ENCODE measurements around the gene CA5A. TPM values are rescaled to one million over a fixed set of nuclear protein-coding genes. Genes with fewer than 3 reads are reported as not detected.
A peak's percentile ranks its signal among the peaks of the same experiment; 100 is the strongest.
"Not testable (repeated sequence)": the region's sequence is repeated elsewhere in the genome, so short reads cannot be mapped to it uniquely, and the experiment has no call there.

Gene CA5A
- total and polyA plus RNA-seq, 2 of the 13 experiments (the other 11 are each of a cell fraction or from before 2014, with no cell fraction given): 66.8 to 106 TPM

DNA sequence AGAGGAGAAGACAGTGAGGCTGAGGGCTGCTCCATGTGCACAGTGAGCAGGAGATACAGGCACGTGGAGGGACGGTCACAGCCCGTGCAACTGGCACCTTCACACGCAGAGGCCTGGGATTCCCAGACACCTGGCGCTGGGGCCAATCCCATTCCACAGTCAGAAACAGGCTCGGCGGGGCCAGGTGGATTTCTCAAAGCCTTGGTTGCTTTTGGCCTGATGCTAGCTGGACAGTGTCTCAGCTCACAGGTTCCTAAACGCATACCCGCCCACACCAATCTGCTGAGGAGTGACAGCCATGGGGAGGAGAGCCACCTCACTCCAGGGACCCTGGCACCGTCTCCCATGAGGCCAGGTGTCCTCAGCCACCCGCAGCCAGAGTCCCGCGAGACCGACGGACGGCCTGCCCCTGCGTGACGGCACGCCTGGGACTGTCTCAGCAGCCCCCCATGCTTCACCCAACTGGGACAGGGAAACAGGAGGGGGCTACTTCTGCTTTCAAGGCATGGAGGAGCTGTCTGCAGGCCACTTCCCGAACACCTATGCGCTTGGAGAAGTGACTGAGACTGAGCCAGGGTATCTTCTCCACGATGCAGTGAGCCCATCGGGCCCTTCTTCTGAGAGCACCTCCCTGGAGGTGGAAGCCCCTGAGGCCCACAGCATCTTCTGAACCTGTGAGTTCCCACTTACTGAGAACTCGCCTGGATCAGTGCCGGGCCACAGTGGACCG lies 73.6 kb downstream of the CA5A start:
- H2AFZ ChIP-seq (ENCODE audit: low read length); H3K36me3 ChIP-seq (replicated peaks in 1 of 2; ENCODE audit: control insufficient read depth in 1 of 2, insufficient read depth in 2 of 2, low read length in 2 of 2); ATAC-seq; intact Hi-C loops (cut with micrococcal nuclease; ENCODE audit: unreplicated experiment); H3K9me3 ChIP-seq (ENCODE audit: low read length); H3K27me3 ChIP-seq (ENCODE audit: control insufficient read depth in 1 of 2, insufficient read depth in 2 of 2, low read length in 2 of 2); CTCF ChIA-PET (ENCODE audit: low intra/inter-chr PET ratio, low total read pairs); FAIRE-seq; DNase-seq (ENCODE audit: low spot score); BruUV-seq (replicated peaks): not testable (repeated sequence)
- in situ Hi-C loops (cut with HindIII; ENCODE audit: extremely low pct_ligation_motif_present, low pct_unique_long_range_greater_than_20kb): loop anchor here (25.0 kb wide), 1 partner anchor 475 kb away; the partner anchor contains the start of genes FBXO31 and MAP1LC3B
- Histone ChIP-seq H4K20me1 (ENCODE audit: insufficient read depth, low read length) (peaks cover 61% of the 10 kb centered on the region), H3K4me2 (ENCODE audit: low read depth, low read length) (peak overlapping the region; percentile 77), H3K4me1 (ENCODE audit: insufficient read depth, low read length) (peaks cover 85% of the 10 kb centered on the region), H3K79me2 (ENCODE audit: insufficient read depth, low read length) (peaks cover 93% of the 10 kb centered on the region), H3K9ac (ENCODE audit: insufficient read depth, low read depth, low read length) (peak overlapping the region; percentile 71; the same call in 1 of the 2 replicates), H3K4me3 (replicated peaks in 1 of 3; ENCODE audit: insufficient read depth in 1 of 3, low read depth in 2 of 3, low read length in 3 of 3) (peak overlapping the region; percentile 16 to 66 (median 27); a peak in 3 of 6 replicates), H3K27ac (ENCODE audit: extremely low read length, insufficient read depth, low read length) (peak overlapping the region; percentile 98)
- WGBS (ENCODE audit: low lambda C conversion rate): 65% methylated on average over 25 of the region's 26 CpGs
- POLR2A ChIA-PET: interaction anchor here (1.0 to 13.8 kb wide), 5 partner anchors 5 to 88 kb away, joined by 3 to 399 read pairs (median 11); partner anchors contain the start of genes BANP and SLC7A5
- peak; percentile 34; the same call in 1 of the 2 replicates for TF ChIP-seq RBFOX2 (IDR thresholded peaks at IDR 0.05; ENCODE audit: low read depth, low read length)
- TF ChIP-seq SAP130 (CRISPR knock-in tag; IDR thresholded peaks at IDR 0.05; ENCODE audit: low read depth): peak; percentile 31; the same call in 1 of the 2 replicates
- TF ChIP-seq, protein P1, sequence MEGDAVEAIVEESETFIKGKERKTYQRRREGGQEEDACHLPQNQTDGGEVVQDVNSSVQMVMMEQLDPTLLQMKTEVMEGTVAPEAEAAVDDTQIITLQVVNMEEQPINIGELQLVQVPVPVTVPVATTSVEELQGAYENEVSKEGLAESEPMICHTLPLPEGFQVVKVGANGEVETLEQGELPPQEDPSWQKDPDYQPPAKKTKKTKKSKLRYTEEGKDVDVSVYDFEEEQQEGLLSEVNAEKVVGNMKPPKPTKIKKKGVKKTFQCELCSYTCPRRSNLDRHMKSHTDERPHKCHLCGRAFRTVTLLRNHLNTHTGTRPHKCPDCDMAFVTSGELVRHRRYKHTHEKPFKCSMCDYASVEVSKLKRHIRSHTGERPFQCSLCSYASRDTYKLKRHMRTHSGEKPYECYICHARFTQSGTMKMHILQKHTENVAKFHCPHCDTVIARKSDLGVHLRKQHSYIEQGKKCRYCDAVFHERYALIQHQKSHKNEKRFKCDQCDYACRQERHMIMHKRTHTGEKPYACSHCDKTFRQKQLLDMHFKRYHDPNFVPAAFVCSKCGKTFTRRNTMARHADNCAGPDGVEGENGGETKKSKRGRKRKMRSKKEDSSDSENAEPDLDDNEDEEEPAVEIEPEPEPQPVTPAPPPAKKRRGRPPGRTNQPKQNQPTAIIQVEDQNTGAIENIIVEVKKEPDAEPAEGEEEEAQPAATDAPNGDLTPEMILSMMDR (CRISPR knock-in tag; IDR thresholded peaks at IDR 0.05): 0 out of 2 replicates have a peak, but pooled peaks have one; percentile 6
- TF ChIP-seq, protein P2, sequence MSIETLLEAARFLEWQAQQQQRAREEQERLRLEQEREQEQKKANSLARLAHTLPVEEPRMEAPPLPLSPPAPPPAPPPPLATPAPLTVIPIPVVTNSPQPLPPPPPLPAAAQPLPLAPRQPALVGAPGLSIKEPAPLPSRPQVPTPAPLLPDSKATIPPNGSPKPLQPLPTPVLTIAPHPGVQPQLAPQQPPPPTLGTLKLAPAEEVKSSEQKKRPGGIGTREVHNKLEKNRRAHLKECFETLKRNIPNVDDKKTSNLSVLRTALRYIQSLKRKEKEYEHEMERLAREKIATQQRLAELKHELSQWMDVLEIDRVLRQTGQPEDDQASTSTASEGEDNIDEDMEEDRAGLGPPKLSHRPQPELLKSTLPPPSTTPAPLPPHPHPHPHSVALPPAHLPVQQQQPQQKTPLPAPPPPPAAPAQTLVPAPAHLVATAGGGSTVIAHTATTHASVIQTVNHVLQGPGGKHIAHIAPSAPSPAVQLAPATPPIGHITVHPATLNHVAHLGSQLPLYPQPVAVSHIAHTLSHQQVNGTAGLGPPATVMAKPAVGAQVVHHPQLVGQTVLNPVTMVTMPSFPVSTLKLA (IDR thresholded peaks at IDR 0.05): peak; percentile 59
- TF ChIP-seq ZNF768 (CRISPR knock-in tag; IDR thresholded peaks at IDR 0.05): 0 out of 2 replicates have a peak, but pooled peaks have one; percentile 3
- TF ChIP-seq, protein P3, sequence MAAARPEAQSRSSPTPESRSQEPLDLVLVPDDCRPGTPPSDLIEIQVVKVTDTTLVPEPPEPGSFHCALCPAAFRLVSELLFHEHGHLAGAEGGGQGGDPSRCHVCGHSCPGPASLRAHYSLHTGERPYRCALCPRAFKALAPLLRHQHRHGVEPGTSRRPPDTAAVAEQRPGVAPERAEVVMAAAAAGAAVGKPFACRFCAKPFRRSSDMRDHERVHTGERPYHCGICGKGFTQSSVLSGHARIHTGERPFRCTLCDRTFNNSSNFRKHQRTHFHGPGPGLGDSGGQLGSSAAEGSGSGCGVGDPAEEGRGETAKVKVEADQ (CRISPR knock-in tag; IDR thresholded peaks at IDR 0.05; ENCODE audit: borderline replicate concordance): 0 out of 2 replicates have a peak, but pooled peaks have one; percentile 26
- 0 out of 2 replicates have a peak, but pooled peaks have one; percentile 51 for TF ChIP-seq SRY (CRISPR knock-in tag; IDR thresholded peaks at IDR 0.05)
- TF ChIP-seq SSRP1 (CRISPR knock-in tag; IDR thresholded peaks at IDR 0.05): 0 out of 2 replicates have a peak, but pooled peaks have one; percentile 50
- peak; percentile 63; the same call in 1 of the 2 replicates for TF ChIP-seq ZC3H13 (CRISPR knock-in tag; IDR thresholded peaks at IDR 0.05)
- peak; percentile 31; the same call in 1 of the 2 replicates for TF ChIP-seq KMT2A (CRISPR knock-in tag; IDR thresholded peaks at IDR 0.05)
- peak; percentile 17; the same call in 1 of the 2 replicates for TF ChIP-seq HDAC1 (CRISPR knock-in tag; IDR thresholded peaks at IDR 0.05)
- TF ChIP-seq, protein P4, sequence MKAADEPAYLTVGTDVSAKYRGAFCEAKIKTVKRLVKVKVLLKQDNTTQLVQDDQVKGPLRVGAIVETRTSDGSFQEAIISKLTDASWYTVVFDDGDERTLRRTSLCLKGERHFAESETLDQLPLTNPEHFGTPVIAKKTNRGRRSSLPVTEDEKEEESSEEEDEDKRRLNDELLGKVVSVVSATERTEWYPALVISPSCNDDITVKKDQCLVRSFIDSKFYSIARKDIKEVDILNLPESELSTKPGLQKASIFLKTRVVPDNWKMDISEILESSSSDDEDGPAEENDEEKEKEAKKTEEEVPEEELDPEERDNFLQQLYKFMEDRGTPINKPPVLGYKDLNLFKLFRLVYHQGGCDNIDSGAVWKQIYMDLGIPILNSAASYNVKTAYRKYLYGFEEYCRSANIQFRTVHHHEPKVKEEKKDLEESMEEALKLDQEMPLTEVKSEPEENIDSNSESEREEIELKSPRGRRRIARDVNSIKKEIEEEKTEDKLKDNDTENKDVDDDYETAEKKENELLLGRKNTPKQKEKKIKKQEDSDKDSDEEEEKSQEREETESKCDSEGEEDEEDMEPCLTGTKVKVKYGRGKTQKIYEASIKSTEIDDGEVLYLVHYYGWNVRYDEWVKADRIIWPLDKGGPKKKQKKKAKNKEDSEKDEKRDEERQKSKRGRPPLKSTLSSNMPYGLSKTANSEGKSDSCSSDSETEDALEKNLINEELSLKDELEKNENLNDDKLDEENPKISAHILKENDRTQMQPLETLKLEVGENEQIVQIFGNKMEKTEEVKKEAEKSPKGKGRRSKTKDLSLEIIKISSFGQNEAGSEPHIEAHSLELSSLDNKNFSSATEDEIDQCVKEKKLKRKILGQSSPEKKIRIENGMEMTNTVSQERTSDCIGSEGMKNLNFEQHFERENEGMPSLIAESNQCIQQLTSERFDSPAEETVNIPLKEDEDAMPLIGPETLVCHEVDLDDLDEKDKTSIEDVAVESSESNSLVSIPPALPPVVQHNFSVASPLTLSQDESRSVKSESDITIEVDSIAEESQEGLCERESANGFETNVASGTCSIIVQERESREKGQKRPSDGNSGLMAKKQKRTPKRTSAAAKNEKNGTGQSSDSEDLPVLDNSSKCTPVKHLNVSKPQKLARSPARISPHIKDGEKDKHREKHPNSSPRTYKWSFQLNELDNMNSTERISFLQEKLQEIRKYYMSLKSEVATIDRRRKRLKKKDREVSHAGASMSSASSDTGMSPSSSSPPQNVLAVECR (CRISPR knock-in tag; IDR thresholded peaks at IDR 0.05; ENCODE audit: borderline replicate concordance): 0 out of 2 replicates have a peak, but pooled peaks have one; percentile 10
- TF ChIP-seq POLR2A (IDR thresholded peaks at IDR 0.05; ENCODE audit: insufficient read depth in 1 of 2, low read depth in 2 of 2, low read length in 2 of 2): 0 out of 4 replicates have a peak, but pooled peaks of 1 of the 2 experiments have one; percentile 15
